B cell (primary cell): ENCODE results near the gene CLASP1.

Experiments
- EZH2 ChIP-seq: IDR thresholded peaks from 2 replicates; pipeline ENCODE4 v1.6.1; 2012; ENCODE audit warnings: borderline replicate concordance, low read depth, mild to moderate bottlenecking, moderate library complexity, low read length; ENCODE audit not compliant: insufficient read depth, poor library complexity, severe bottlenecking
- TF ChIP-seq, protein P1 (sequence below): fragments of 200-600 bp; IDR thresholded peaks from one replicate; pipeline ENCODE4 v1.8.0; 2022; ENCODE audit warnings: antibody characterized with exemption, mild to moderate bottlenecking

DNA sequence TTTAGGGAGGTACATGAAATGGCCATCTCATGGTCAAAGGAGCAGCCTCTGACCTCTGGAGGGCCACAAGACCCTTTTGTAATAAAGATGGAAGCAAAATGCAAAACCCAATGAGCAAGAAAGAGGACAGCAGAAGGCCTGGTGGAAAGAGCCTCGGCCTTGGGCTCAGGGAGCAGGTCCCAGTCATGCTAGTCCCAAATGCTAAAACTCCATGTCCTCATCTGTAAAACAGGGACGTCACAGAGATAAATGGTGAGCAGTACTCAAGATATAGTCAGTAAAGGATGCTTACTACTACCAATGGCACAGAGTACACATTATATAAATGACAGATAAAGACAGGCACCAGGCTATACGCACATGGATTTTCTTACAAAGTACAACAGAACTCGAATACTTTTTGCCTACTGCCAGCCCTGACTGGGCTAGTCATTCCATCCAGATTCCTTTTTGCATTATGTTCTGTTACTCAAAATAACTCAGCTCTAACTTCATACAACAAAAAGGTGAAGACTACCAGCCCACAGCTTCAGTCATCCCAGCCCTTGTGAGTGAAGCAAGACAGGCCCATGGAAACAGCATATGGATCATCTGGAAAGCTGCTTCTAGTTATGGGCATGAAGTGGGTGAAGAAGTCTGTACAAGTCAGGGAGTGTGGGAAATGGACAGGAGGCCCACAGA is 299.4 kb downstream of the CLASP1 start:
- TF ChIP-seq, protein P1, sequence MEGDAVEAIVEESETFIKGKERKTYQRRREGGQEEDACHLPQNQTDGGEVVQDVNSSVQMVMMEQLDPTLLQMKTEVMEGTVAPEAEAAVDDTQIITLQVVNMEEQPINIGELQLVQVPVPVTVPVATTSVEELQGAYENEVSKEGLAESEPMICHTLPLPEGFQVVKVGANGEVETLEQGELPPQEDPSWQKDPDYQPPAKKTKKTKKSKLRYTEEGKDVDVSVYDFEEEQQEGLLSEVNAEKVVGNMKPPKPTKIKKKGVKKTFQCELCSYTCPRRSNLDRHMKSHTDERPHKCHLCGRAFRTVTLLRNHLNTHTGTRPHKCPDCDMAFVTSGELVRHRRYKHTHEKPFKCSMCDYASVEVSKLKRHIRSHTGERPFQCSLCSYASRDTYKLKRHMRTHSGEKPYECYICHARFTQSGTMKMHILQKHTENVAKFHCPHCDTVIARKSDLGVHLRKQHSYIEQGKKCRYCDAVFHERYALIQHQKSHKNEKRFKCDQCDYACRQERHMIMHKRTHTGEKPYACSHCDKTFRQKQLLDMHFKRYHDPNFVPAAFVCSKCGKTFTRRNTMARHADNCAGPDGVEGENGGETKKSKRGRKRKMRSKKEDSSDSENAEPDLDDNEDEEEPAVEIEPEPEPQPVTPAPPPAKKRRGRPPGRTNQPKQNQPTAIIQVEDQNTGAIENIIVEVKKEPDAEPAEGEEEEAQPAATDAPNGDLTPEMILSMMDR: no peak
- TF ChIP-seq EZH2: no peak
